Natural killer cell treated with Interleukin-12 subunit alpha and Interleukin-12 subunit beta and Interleukin-15 and Interleukin-18, amount 100 ng/mL, for 72 hours (primary cell): ENCODE data around the gene MAPK8IP1. TPM values are rescaled to one million over a fixed set of nuclear protein-coding genes. Genes with fewer than 3 reads are reported as not detected.

Experiments
- ATAC-seq, 2 donors: fragments of 150-1000 bp; cut with Tn5 transposase in 1 of 2; sonication (Bioruptor Pico), chemical (Tn5 transposase) in 1 of 2; 2 replicates each; pipeline ENCODE4 v1.10.0; 2021
- DNase-seq: peaks from one replicate; pipeline ENCODE4 v3.0.0; 2022; ENCODE audit warnings: low spot score
- H3K27ac Mint-ChIP-seq, 2 donors: 1 replicate in 1 of 2; 2 replicates in 1 of 2; pipeline ENCODE4 v1.8.0; 2022; ENCODE audit warnings: mixed read lengths in 2 of 2, mild to moderate bottlenecking in 1 of 2, moderate library complexity in 1 of 2
- H3K27me3 Mint-ChIP-seq, 2 donors: 1 replicate in 1 of 2; 2 replicates in 1 of 2; pipeline ENCODE4 v1.8.0; 2022; ENCODE audit warnings: mixed read lengths in 2 of 2
- H3K36me3 Mint-ChIP-seq: one replicate; pipeline ENCODE4 v1.8.0; 2022; ENCODE audit warnings: mixed read lengths
- H3K4me1 Mint-ChIP-seq, 2 donors: 1 replicate in 1 of 2; 2 replicates in 1 of 2; pipeline ENCODE4 v1.8.0; 2022; ENCODE audit warnings: low read depth in 2 of 2, mixed read lengths in 2 of 2, mild to moderate bottlenecking in 1 of 2
- H3K4me3 Mint-ChIP-seq: one replicate; pipeline ENCODE4 v1.8.0; 2022; ENCODE audit warnings: mixed read lengths
- H3K9me3 Mint-ChIP-seq: 2 replicates; pipeline ENCODE4 v1.8.0; 2022; ENCODE audit warnings: mixed read lengths
- total RNA-seq, 2 donors: library from RNA; stranded (reverse); gene quantifications; one replicate each; pipeline ENCODE4 v1.2.3, GENCODE V29; 2022

The MAPK8IP1 gene
- total RNA-seq, 2 donors from 2014 or later: 2.0 to 3.4 TPM

GRCh38 chr11:45917286-45917622 lies 31.8 kb downstream of the MAPK8IP1 start:
- H3K9me3 Mint-ChIP-seq: no peaks in the 10 kb centered on the region
- peaks cover 11 to 30% of the 10 kb centered on the region in 2 donors for H3K4me1 Mint-ChIP-seq
- peak overlapping the region; percentile 98 for H3K4me3 Mint-ChIP-seq
- peaks cover 0 to 3% of the 10 kb centered on the region in 2 donors for H3K27me3 Mint-ChIP-seq
- no peak for ATAC-seq
- DNase-seq: no peak
- H3K27ac Mint-ChIP-seq: peak overlapping the region; percentile 88 to 97
- H3K36me3 Mint-ChIP-seq: no peaks in the 10 kb centered on the region

- peak within 1 kb of the TSS; percentile 98 for H3K4me3 Mint-ChIP-seq
- H3K27me3 Mint-ChIP-seq: peaks cover 0 to 3% of the 10 kb centered on the region in 2 donors
- H3K9me3 Mint-ChIP-seq: no peaks in the 10 kb centered on the region
- no peaks in the 10 kb centered on the region for H3K36me3 Mint-ChIP-seq
- DNase-seq: peak; percentile 98
- peak within 1 kb of the TSS; percentile 88 to 97 for H3K27ac Mint-ChIP-seq
- ATAC-seq: peak; percentile 95 to 96
- H3K4me1 Mint-ChIP-seq: peaks cover 11 to 30% of the 10 kb centered on the region in 2 donors
Observed at GRCh38 chr11:45917623-45918330, 32.3 kb downstream of the MAPK8IP1 start, which contains the start of gene PEX16. Gene PEX16 (minus strand): TSS chr11:45917877. CDS start chr11:45917811, 66 bp downstream.

GRCh38 chr11:45918331-45918941 lies 33.0 kb downstream of the MAPK8IP1 start:
- ATAC-seq (peak; percentile 60 to 72), DNase-seq (peak; percentile 86)
- Mint-ChIP-seq H3K4me3 (peak overlapping the region; percentile 98), H3K4me1 (peaks cover 11 to 33% of the 10 kb centered on the region in 2 donors), H3K27me3 (peaks cover 0 to 6% of the 10 kb centered on the region in 2 donors), H3K36me3 (no peaks in the 10 kb centered on the region), H3K27ac (peak overlapping the region; percentile 88 to 97), H3K9me3 (no peaks in the 10 kb centered on the region)

GRCh38 chr11:45918962-45919675 lies 33.7 kb downstream of the MAPK8IP1 start:
- peak overlapping the region; percentile 98 for H3K4me3 Mint-ChIP-seq
- H3K27me3 Mint-ChIP-seq: peaks cover 2 to 6% of the 10 kb centered on the region in 2 donors
- no peak for ATAC-seq
- H3K9me3 Mint-ChIP-seq: no peaks in the 10 kb centered on the region
- DNase-seq: peak; percentile 23
- peak overlapping the region; percentile 88 to 97 for H3K27ac Mint-ChIP-seq
- no peaks in the 10 kb centered on the region for H3K36me3 Mint-ChIP-seq
- H3K4me1 Mint-ChIP-seq: peaks cover 11 to 31% of the 10 kb centered on the region in 2 donors

GRCh38 chr11:45919806-45920530 lies 34.5 kb downstream of the MAPK8IP1 start:
- Mint-ChIP-seq H3K27ac (no peak overlapping the region), H3K4me1 (peaks cover 11 to 35% of the 10 kb centered on the region in 2 donors), H3K27me3 (peaks cover 7 to 10% of the 10 kb centered on the region in 2 donors), H3K9me3 (no peaks in the 10 kb centered on the region), H3K4me3 (peak overlapping the region; percentile 98), H3K36me3 (no peaks in the 10 kb centered on the region)
- ATAC-seq (no peak), DNase-seq (peak; percentile 49)

GRCh38 chr11:45920531-45921477 lies 35.4 kb downstream of the MAPK8IP1 start:
- Mint-ChIP-seq H3K36me3 (no peaks in the 10 kb centered on the region), H3K27me3 (peaks cover 7 to 10% of the 10 kb centered on the region in 2 donors), H3K4me3 (peak overlapping the region; percentile 55), H3K27ac (peak overlapping the region in 1 of 2 donors; percentile 68), H3K9me3 (no peaks in the 10 kb centered on the region), H3K4me1 (peaks cover 11 to 32% of the 10 kb centered on the region in 2 donors)
- DNase-seq (peak; percentile 28), ATAC-seq (no peak)

- Mint-ChIP-seq H3K9me3 (no peaks in the 10 kb centered on the region), H3K36me3 (no peaks in the 10 kb centered on the region), H3K27me3 (peaks cover 7 to 10% of the 10 kb centered on the region in 2 donors), H3K4me1 (peaks cover 4 to 24% of the 10 kb centered on the region in 2 donors), H3K27ac (peak overlapping the region in 1 of 2 donors; percentile 68), H3K4me3 (peak overlapping the region; percentile 55)
- ATAC-seq (no peak), DNase-seq (peak; percentile 35)
Observed at GRCh38 chr11:45921561-45922424, 36.3 kb downstream of the MAPK8IP1 start.

- H3K27me3 Mint-ChIP-seq: peaks cover 7 to 10% of the 10 kb centered on the region in 2 donors
- peaks cover 8 to 25% of the 10 kb centered on the region in 2 donors for H3K4me1 Mint-ChIP-seq
- DNase-seq (no peak), ATAC-seq (no peak)
- H3K9me3 Mint-ChIP-seq: no peaks in the 10 kb centered on the region
- peak within 1 kb of the TSS in 1 of 2 donors; percentile 68 for H3K27ac Mint-ChIP-seq
- H3K36me3 Mint-ChIP-seq: no peaks in the 10 kb centered on the region
- H3K4me3 Mint-ChIP-seq: peak within 1 kb of the TSS; percentile 65
Observed at GRCh38 chr11:45922425-45923082, 37.1 kb downstream of the MAPK8IP1 start, which contains the start of gene LARGE2. Gene LARGE2 (plus strand): TSS chr11:45922656. CDS start chr11:45922883, 227 bp downstream.

- no peak for ATAC-seq
- Mint-ChIP-seq H3K27me3 (peaks cover 7 to 10% of the 10 kb centered on the region in 2 donors), H3K4me3 (peak overlapping the region; percentile 21), H3K9me3 (no peaks in the 10 kb centered on the region), H3K27ac (no peak overlapping the region), H3K36me3 (no peaks in the 10 kb centered on the region), H3K4me1 (peaks cover 6 to 18% of the 10 kb centered on the region in 2 donors)
- DNase-seq: no peak
Observed at GRCh38 chr11:45924036-45924915, 38.8 kb downstream of the MAPK8IP1 start.

GRCh38 chr11:45924927-45925326 lies 39.5 kb downstream of the MAPK8IP1 start:
- Mint-ChIP-seq H3K27me3 (peaks cover 7 to 10% of the 10 kb centered on the region in 2 donors), H3K36me3 (no peaks in the 10 kb centered on the region), H3K4me1 (peaks cover 9 to 22% of the 10 kb centered on the region in 2 donors), H3K9me3 (no peaks in the 10 kb centered on the region), H3K4me3 (no peak overlapping the region), H3K27ac (no peak overlapping the region)
- no peak for ATAC-seq
- DNase-seq: no peak
